GM03348 (cell line): ENCODE results near the gene COPB2.
A peak's percentile ranks its signal among the peaks of the same experiment; 100 is the strongest.
"Not testable (repeated sequence)": the region's sequence is repeated elsewhere in the genome, so short reads cannot be mapped to it uniquely, and the experiment has no call there.

Experiments used
- DNase-seq: peaks from one replicate; pipeline ENCODE4 v3.0.0; 2012; ENCODE audit warnings: low spot score

Gene COPB2

GRCh38 chr3:139389552-139390368, at the start of gene COPB2:
Gene COPB2, minus strand, starts transcription at chr3:139389647. Its CDS starts 97 bp downstream, at chr3:139389550.
- DNase-seq, result peak; percentile 99

GRCh38 chr3:139434764-139435307, 45.4 kb upstream of the COPB2 start:
- peak; percentile 66 for DNase-seq

DNA sequence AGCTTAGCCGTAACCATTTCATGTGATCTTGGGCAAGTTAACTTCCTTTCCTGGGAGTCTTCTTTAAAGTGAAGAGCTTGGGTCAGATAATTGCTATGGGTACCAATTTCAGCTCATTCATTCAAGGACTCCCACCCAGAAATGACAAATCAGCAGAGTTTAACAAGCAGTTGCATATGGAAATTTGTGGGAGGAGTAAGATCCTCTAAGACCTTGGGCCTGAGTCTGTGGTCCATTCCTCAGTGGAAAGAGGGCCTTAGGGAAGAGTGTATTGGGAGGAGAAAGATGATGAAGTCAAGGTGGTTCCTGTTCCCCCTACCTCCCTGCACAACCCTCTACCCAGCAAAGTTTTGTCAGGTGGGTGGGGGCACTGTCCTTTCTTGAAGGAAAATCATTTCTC, 44.8 kb upstream of the COPB2 start:
- DNase-seq, result no peak

GRCh38 chr3:139433089-139433488, 43.6 kb upstream of the COPB2 start:
- no peak for DNase-seq

- no peak for DNase-seq
Measured at GRCh38 chr3:139430493-139430892, 41.0 kb upstream of the COPB2 start.

GRCh38 chr3:139427283-139428060, 38.0 kb upstream of the COPB2 start:
- DNase-seq, result peak; percentile 82

- DNase-seq, result no peak
Measured at GRCh38 chr3:139425745-139426400, 36.4 kb upstream of the COPB2 start.

GRCh38 chr3:139423232-139423631, 33.8 kb upstream of the COPB2 start:
- no peak for DNase-seq

- DNase-seq, result no peak
Measured at GRCh38 chr3:139421460-139421859, 32.0 kb upstream of the COPB2 start.

DNA sequence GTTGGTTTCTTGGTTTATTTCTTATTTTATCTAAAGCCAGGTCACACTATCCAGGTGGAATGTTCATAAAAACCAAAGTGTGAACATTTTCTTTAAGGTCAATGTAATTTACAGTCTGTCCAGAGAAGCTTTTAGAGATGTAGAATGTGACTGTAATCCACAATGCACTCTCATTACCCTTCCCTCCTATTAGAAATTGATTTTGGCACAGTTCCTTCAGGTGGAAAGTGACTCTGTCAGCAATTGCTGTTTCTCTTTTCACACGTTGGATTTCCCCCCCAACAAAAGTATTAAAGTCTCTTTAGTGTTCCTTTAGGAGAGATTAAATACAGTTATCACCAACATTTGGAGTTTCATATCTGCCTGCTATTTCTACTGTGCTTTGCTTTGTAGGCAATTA, 31.6 kb upstream of the COPB2 start:
- DNase-seq, result no peak

- DNase-seq, result no peak
Measured at GRCh38 chr3:139418144-139418543, 28.7 kb upstream of the COPB2 start.

GRCh38 chr3:139416275-139416674, 26.8 kb upstream of the COPB2 start:
- DNase-seq, result no peak

DNA sequence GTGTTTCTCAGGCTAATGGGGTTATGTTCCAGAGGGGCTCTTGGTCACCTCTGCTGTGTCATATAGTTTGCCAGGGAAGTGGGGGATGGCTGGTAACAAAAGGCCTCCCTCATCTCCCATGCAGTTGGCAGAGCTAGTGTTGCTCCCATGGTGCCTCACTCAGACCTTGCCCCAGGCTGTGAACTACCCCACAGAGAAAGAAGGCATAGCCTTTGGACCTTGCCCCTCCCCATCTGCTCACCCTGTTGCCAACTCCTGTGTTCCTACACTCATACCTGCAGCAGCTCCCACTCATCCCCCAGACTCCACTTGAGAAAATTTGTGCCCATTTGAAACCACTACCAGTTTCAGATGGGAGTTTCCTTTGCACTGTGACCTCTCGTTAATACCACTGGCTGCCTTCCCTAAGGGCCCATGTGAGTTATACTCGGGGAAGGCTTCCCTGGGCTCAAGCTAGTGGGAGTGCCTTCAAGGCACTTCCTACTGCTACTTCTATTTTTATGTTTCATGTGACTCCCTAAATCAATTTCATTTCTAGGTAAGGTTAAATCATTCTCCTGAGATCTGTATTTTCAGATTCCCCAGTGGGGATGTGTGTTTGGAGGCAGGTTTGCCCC, 25.3 kb upstream of the COPB2 start:
- DNase-seq, result no peak

DNA sequence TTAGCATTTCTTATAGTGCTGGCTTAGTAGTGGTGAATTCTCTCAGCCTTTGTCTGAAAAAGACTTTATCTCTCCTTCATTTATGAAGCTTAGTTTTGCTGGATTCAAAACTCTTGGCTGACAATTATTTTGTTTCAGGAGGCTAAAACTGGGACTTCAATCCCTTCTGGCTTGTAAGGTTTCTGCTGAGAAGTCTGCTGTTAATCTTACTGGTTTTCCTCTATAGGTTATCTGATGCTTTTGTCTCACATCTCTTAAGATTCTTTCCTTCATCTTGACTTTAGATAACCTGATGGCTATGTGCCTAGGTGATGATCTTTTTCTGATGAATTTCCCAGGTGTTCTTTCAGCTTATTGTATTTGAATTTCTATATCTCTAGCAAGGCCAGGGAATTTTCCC, 23.4 kb upstream of the COPB2 start:
- DNase-seq, result not testable (repeated sequence)

GRCh38 chr3:139401155-139401554, 11.7 kb upstream of the COPB2 start:
- DNase-seq, result not testable (repeated sequence)

DNA sequence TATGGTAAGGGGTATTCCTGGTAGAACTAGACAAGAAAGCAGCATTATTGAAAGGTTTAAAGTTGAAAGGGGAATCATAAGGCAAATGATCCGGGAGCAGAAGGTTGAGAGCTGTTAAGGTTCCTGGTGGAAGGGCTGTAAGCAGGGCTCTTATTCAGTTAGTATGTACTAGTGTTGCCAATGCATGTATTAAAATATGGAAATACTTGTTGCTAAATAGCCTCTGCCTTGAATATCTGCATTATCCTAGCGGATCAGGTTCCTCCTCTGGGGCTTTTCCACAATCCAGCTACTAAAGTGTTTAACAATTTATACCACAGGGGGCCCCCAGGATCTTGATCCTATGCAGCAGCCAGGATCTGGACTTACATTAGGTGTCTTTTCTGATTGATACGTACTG, 7.3 kb upstream of the COPB2 start:
- no peak for DNase-seq

GRCh38 chr3:139394116-139394515, 4.7 kb upstream of the COPB2 start:
- no peak for DNase-seq

DNA sequence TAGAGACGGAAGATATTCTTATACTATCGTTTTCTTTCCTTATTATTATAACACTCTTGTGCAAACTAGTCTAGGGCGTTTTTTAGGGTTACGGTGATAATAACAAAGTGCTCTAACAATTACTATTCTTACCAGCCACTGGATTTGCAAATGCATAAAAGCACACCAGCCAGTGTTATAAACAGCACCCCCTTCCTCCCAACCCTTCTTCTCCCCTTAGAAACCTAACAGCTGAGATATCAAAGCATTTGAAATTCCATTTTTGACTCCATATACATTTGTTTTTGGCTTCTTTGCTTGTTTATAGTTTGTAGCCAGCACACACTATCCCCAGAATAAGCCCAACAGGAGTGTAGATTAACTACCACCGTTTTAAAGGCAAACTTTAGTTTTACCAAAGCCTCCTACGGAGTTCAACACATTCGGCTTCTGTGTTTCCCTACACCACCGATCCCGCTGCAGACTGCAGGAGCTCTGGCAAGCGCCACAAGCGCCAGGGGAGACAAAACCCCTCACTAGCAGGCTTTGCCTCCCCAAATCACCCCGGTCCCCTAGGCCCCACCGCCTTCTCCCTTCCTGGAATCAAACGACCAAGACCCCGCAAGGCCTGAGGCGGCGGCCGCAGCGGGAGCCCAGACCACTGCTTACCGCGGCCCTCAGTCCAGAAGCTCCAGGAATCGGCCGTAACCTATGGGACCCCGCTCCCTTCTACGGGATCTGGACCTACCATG, 461 bp downstream of the COPB2 start:
- DNase-seq, result peak; percentile 13

GRCh38 chr3:139388077-139388476, 1.4 kb downstream of the COPB2 start:
- DNase-seq, result no peak

- DNase-seq, result not testable (repeated sequence)
Measured at GRCh38 chr3:139382291-139382690, 7.2 kb downstream of the COPB2 start.

DNA sequence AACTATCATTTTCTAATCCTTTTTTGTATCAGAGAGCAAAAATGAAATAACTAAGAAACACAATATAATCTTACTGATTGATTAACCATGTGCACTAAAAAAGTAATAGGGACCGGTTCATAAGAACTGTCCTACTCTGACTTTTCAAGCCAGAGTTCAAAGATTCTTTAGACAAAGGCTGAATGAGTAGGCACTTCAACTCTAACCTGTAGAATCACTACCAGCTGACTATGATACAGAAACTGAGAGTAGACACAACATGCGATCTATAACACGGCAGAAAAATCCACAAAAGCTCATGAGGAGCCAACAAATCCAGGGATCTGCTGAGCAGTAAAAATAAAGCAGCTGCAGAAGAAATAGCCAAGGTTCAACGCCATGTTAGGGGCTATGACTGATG, 8.9 kb downstream of the COPB2 start:
- DNase-seq, result no peak
